GM10248 (cell line): ENCODE data around the gene CHAF1B.
"Not testable (repeated sequence)": the region's sequence is repeated elsewhere in the genome, so short reads cannot be mapped to it uniquely, and the experiment has no call there.

Source experiments
- CTCF ChIA-PET: fragments of 300-600 bp; sonication (Branson Sonifier 250); formaldehyde crosslinking; extraction: SDS; loops from one replicate; lab custom pipeline; 2021; ENCODE audit warnings: antibody characterized with exemption; lab: Yijun Ruan, JAX
- POLR2A ChIA-PET: fragments of 350-650 bp; sonication (Branson Sonifier 250); formaldehyde crosslinking; extraction: SDS; loops from one replicate; lab custom pipeline; 2020; ENCODE audit warnings: antibody characterized with exemption; lab: Yijun Ruan, JAX
- DNase-seq: peaks from one replicate; pipeline ENCODE4 v3.0.0; 2012; ENCODE audit errors: extremely low spot score
- CTCF ChIP-seq: IDR thresholded peaks from 2 replicates; pipeline ENCODE4 v1.5.1; 2012; ENCODE audit warnings: mild to moderate bottlenecking, low read depth; ENCODE audit errors: extremely low read depth, missing control alignments, control extremely low read depth

Gene CHAF1B

GRCh38 chr21:36384885-36385232, 333 bp upstream of the CHAF1B start:
- no peak for DNase-seq
- POLR2A ChIA-PET, result no interaction called here
- CTCF ChIA-PET, result interaction anchor here (0.7 kb wide), 1 partner anchor 37 kb away, joined by 3 read pairs; no protein-coding TSS in a partner anchor
- TF ChIP-seq CTCF, result no peak

- no peak for DNase-seq
- ChIA-PET POLR2A (interaction anchor here (0.6 kb wide), 1 partner anchor 239 kb away, joined by 3 read pairs; no protein-coding TSS in a partner anchor), CTCF (no interaction called here)
- no peak for TF ChIP-seq CTCF
These were observed 945 bp downstream of the CHAF1B start for GRCh38 chr21:36386031-36386642.

GRCh38 chr21:36388096-36388495, 2.9 kb downstream of the CHAF1B start:
- DNase-seq, result no peak
- POLR2A ChIA-PET, result no interaction called here
- no peak for TF ChIP-seq CTCF
- CTCF ChIA-PET, result interaction anchor here (1.0 kb wide), 1 partner anchor 18 kb away, joined by 3 read pairs; no protein-coding TSS in a partner anchor

- POLR2A ChIA-PET, result no interaction called here
- CTCF ChIA-PET, result interaction anchor here (0.8 to 1.5 kb wide), 3 partner anchors 13 to 147 kb away, joined by 3 to 4 read pairs (median 3); no protein-coding TSS in a partner anchor
- peak; percentile 22 for DNase-seq
- TF ChIP-seq CTCF, result no peak
These were observed 3.6 kb downstream of the CHAF1B start for GRCh38 chr21:36388835-36389234.

GRCh38 chr21:36391649-36392048, 6.5 kb downstream of the CHAF1B start:
- DNase-seq, POLR2A ChIA-PET: not testable (repeated sequence)
- CTCF ChIA-PET, result interaction anchor here (1.0 kb wide), 1 partner anchor 31 kb away, joined by 3 read pairs; no protein-coding TSS in a partner anchor

- POLR2A ChIA-PET, result no interaction called here
- CTCF ChIA-PET, result interaction anchor here (0.9 kb wide), 1 partner anchor 27 kb away, joined by 3 read pairs; no protein-coding TSS in a partner anchor
- no peak for DNase-seq
- no peak for TF ChIP-seq CTCF
These were observed 10.3 kb downstream of the CHAF1B start for GRCh38 chr21:36395353-36396111.

GRCh38 chr21:36396325-36396724, 11.1 kb downstream of the CHAF1B start:
- POLR2A ChIA-PET, result no interaction called here
- CTCF ChIA-PET, result no interaction called here
- no peak for TF ChIP-seq CTCF
- DNase-seq, result no peak
